Retinal pigment epithelial cell (primary cell): Measurements from ENCODE around the gene N4BP3.

Source experiments
- DNase-seq: peaks from one replicate; pipeline ENCODE4 v3.0.0-alpha.2; 2010; ENCODE audit warnings: low read depth
- H3K4me3 ChIP-seq: 2 replicates; pipeline ENCODE4 v1.5.1; 2011; ENCODE audit warnings: mild to moderate bottlenecking, low read length, control low read depth, moderate library complexity
- TF ChIP-seq, protein P1 (sequence below): conservative IDR thresholded peaks from 2 replicates; pipeline ENCODE4 v1.5.1; 2011; ENCODE audit warnings: low read depth, low read length, control low read depth, inconsistent platforms

The N4BP3 gene

DNA sequence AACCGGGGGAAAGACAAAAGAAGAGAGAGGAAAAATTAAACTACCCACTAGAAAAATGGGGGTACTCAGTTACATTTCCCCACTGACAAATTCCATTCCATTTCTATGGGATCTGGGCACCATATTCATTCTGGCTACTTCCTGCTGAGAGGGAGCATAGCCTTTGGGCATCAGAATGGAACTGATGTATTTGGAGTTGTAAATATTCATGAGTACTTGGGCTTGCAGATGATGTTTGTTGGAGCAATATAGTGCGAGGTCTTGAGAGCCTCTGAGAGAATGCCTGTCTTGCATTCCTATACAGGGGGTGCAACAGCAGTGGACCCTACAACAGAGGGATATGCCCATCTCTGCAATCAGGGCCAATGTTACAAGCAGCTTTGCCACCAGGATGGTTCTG lies 57.1 kb downstream of the N4BP3 start:
- DNase-seq, result no peak
- no peak overlapping the region for H3K4me3 ChIP-seq
- TF ChIP-seq, protein P1, sequence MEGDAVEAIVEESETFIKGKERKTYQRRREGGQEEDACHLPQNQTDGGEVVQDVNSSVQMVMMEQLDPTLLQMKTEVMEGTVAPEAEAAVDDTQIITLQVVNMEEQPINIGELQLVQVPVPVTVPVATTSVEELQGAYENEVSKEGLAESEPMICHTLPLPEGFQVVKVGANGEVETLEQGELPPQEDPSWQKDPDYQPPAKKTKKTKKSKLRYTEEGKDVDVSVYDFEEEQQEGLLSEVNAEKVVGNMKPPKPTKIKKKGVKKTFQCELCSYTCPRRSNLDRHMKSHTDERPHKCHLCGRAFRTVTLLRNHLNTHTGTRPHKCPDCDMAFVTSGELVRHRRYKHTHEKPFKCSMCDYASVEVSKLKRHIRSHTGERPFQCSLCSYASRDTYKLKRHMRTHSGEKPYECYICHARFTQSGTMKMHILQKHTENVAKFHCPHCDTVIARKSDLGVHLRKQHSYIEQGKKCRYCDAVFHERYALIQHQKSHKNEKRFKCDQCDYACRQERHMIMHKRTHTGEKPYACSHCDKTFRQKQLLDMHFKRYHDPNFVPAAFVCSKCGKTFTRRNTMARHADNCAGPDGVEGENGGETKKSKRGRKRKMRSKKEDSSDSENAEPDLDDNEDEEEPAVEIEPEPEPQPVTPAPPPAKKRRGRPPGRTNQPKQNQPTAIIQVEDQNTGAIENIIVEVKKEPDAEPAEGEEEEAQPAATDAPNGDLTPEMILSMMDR, result no peak

DNA sequence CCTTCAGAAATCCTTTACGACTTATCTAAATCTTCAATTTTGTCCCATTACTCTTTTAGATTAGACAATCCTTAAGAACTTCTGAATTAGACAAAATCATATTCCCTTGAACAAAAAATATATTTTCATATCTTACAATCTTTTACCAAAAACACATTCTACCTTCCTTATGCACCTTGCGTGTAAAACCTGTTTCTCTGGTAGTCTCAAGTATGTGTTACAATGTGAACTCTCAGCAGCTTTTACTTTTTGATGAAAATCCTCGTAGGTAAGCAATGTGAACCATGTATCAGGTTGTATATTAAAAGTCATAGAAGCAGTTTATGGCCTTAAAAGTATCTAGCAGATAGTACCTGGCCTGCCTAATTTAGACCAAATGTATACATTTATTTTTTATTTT lies 61.1 kb downstream of the N4BP3 start:
- TF ChIP-seq, protein P1, result no peak
- no peak overlapping the region for H3K4me3 ChIP-seq
- no peak for DNase-seq
